HEK293 (cell line): ENCODE data around the gene BAHD1.

Experiments
- CTCF ChIA-PET: fragments of 350-600 bp; formaldehyde crosslinking; extraction: SDS; loops from one replicate; lab custom pipeline; 2021; ENCODE audit warnings: antibody characterized with exemption; lab: Yijun Ruan, JAX
- POLR2A ChIA-PET: fragments of 300-600 bp; formaldehyde crosslinking; extraction: SDS; loops from one replicate; lab custom pipeline; 2020; ENCODE audit warnings: antibody characterized with exemption, inconsistent platforms; lab: Yijun Ruan, JAX
- H3K27ac ChIP-seq: fragments of 200-500 bp; sonication (Bioruptor generic); 2 replicates; pipeline ENCODE4 v1.5.1; 2014; ENCODE audit warnings: low read depth, low read length, control low read depth, inconsistent platforms; ENCODE audit errors: extremely low read depth
- H3K36me3 ChIP-seq, 2 experiments: fragments of 200-500 bp in 1 of 2; sonication (Bioruptor generic) in 1 of 2; 1 replicate in 1 of 2; 2 replicates in 1 of 2; pipeline ENCODE4 v1.5.1; 2014 to 2017; ENCODE audit warnings: inconsistent platforms in 2 of 2, low read length in 2 of 2; ENCODE audit not compliant: control insufficient read depth in 2 of 2, insufficient read depth in 1 of 2
- H3K4me1 ChIP-seq: fragments of 200-500 bp; sonication (Bioruptor generic); 2 replicates; pipeline ENCODE4 v1.5.1; 2014; ENCODE audit warnings: mild to moderate bottlenecking, low read length, inconsistent platforms; ENCODE audit not compliant: control insufficient read depth, insufficient read depth
- H3K4me3 ChIP-seq: 2 replicates; pipeline ENCODE4 v1.5.1; 2011; ENCODE audit warnings: low read depth, mild to moderate bottlenecking, control low read depth, low read length, moderate library complexity
- H3K9me3 ChIP-seq: fragments of 200-500 bp; sonication (Bioruptor generic); 2 replicates; pipeline ENCODE4 v1.5.1; 2014; ENCODE audit warnings: low read depth, low read length, inconsistent platforms; ENCODE audit not compliant: control insufficient read depth, insufficient read depth
- AEBP2 ChIP-seq: fragments of 450-650 bp; formaldehyde crosslinking; IDR thresholded peaks from 2 replicates; pipeline ENCODE4 v1.5.1; 2016; ENCODE audit warnings: missing biosample characterization, missing genetic modification characterization, borderline replicate concordance
- PRDM4 ChIP-seq: fragments of 450-650 bp; formaldehyde crosslinking; IDR thresholded peaks from 2 replicates; pipeline ENCODE4 v1.5.1; 2017; ENCODE audit warnings: missing biosample characterization, missing genetic modification characterization
- REST ChIP-seq: fragments of 450-650 bp; formaldehyde crosslinking; IDR thresholded peaks from 2 replicates; pipeline ENCODE4 v1.5.1; 2016; ENCODE audit warnings: missing biosample characterization, missing genetic modification characterization
- ZBTB11 ChIP-seq: fragments of 450-650 bp; formaldehyde crosslinking; conservative IDR thresholded peaks from 2 replicates; pipeline ENCODE4 v1.5.1; 2016; ENCODE audit warnings: low read depth, missing biosample characterization, missing genetic modification characterization
- ZBTB26 ChIP-seq: fragments of 450-650 bp; formaldehyde crosslinking; optimal IDR thresholded peaks from 2 replicates; pipeline ENCODE3; 2016; ENCODE audit warnings: missing biosample characterization, mild to moderate bottlenecking, missing genetic modification characterization
- ZBTB49 ChIP-seq: fragments of 450-650 bp; formaldehyde crosslinking; IDR thresholded peaks from 2 replicates; pipeline ENCODE4 v1.5.1; 2016; ENCODE audit warnings: missing biosample characterization, missing genetic modification characterization, low read depth
- ZNF121 ChIP-seq: fragments of 450-650 bp; formaldehyde crosslinking; IDR thresholded peaks from 2 replicates; pipeline ENCODE4 v1.5.1; 2016; ENCODE audit warnings: missing biosample characterization, missing genetic modification characterization
- ZNF175 ChIP-seq: fragments of 450-650 bp; formaldehyde crosslinking; IDR thresholded peaks from 2 replicates; pipeline ENCODE4 v1.5.1; 2016; ENCODE audit warnings: missing biosample characterization, missing genetic modification characterization
- ZNF23 ChIP-seq: fragments of 450-650 bp; formaldehyde crosslinking; IDR thresholded peaks from 2 replicates; pipeline ENCODE4 v1.5.1; 2016; ENCODE audit warnings: missing biosample characterization, missing genetic modification characterization, borderline replicate concordance
- ZNF530 ChIP-seq: fragments of 450-650 bp; formaldehyde crosslinking; IDR thresholded peaks from 2 replicates; pipeline ENCODE4 v1.5.1; 2016; ENCODE audit warnings: low read depth, missing biosample characterization, missing genetic modification characterization
- ZNF548 ChIP-seq: fragments of 450-650 bp; formaldehyde crosslinking; IDR thresholded peaks from 2 replicates; pipeline ENCODE4 v1.5.1; 2016; ENCODE audit warnings: missing biosample characterization, missing genetic modification characterization
- ZNF560 ChIP-seq: fragments of 450-650 bp; formaldehyde crosslinking; IDR thresholded peaks from 2 replicates; pipeline ENCODE4 v1.5.1; 2017; ENCODE audit warnings: missing biosample characterization, missing genetic modification characterization, borderline replicate concordance
- ZNF621 ChIP-seq: fragments of 450-650 bp; formaldehyde crosslinking; IDR thresholded peaks from 2 replicates; pipeline ENCODE4 v1.5.1; 2017; ENCODE audit warnings: missing biosample characterization, missing genetic modification characterization
- ZNF629 ChIP-seq: fragments of 450-650 bp; formaldehyde crosslinking; IDR thresholded peaks from 2 replicates; pipeline ENCODE4 v1.5.1; 2017; ENCODE audit warnings: missing biosample characterization, missing genetic modification characterization
- ZNF677 ChIP-seq: fragments of 450-650 bp; IDR thresholded peaks from 2 replicates; pipeline ENCODE4 v1.5.0; 2018; ENCODE audit warnings: missing biosample characterization, mild to moderate bottlenecking, missing genetic modification characterization, moderate library complexity
- ZSCAN5A ChIP-seq: fragments of 450-650 bp; formaldehyde crosslinking; IDR thresholded peaks from 2 replicates; pipeline ENCODE4 v1.5.1; 2016; ENCODE audit warnings: missing biosample characterization, missing genetic modification characterization
- ZXDB ChIP-seq: fragments of 450-650 bp; formaldehyde crosslinking; IDR thresholded peaks from 2 replicates; pipeline ENCODE4 v1.5.1; 2016; ENCODE audit warnings: missing biosample characterization, missing genetic modification characterization

The BAHD1 gene

GRCh38 chr15:40489274-40490175, 48.8 kb downstream of the BAHD1 start:
- no peaks in the 10 kb centered on the region for H3K36me3 ChIP-seq
- H3K4me3 ChIP-seq: no peak overlapping the region
- H3K27ac ChIP-seq: no peak overlapping the region
- POLR2A ChIA-PET: no interaction called here
- CTCF ChIA-PET: no interaction called here
- H3K4me1 ChIP-seq: no peaks in the 10 kb centered on the region
- H3K9me3 ChIP-seq: no peaks in the 10 kb centered on the region
- TF ChIP-seq ZNF23 (tag by site-specific recombination) (no peak), ZNF548 (no peak), ZBTB49 (tag by site-specific recombination) (no peak), ZNF530 (tag by site-specific recombination) (no peak), ZNF175 (tag by site-specific recombination) (no peak), ZBTB11 (tag by site-specific recombination) (no peak), ZNF560 (no peak), REST (tag by site-specific recombination) (no peak), PRDM4 (tag by site-specific recombination) (no peak), ZBTB26 (no peak), ZNF121 (no peak), AEBP2 (tag by site-specific recombination) (no peak), ZNF621 (tag by site-specific recombination) (no peak), ZNF629 (tag by site-specific recombination) (no peak), ZNF677 (tag by site-specific recombination) (no peak), ZSCAN5A (no peak), ZXDB (tag by site-specific recombination) (no peak)
